NCI-H345 treated with DMSO at 0.1 percent for 48 hours (cell line): ENCODE data around the gene ME2.
"Not testable (repeated sequence)": the region's sequence is repeated elsewhere in the genome, so short reads cannot be mapped to it uniquely, and the experiment has no call there.

ENCODE experiments used
- DNase-seq: peaks from one replicate; lab custom pipeline; 2025; ENCODE audit not compliant: unreplicated experiment; lab: John Stamatoyannopoulos, UW

Gene ME2

GRCh38 chr18:50969448-50969847 lies 90.5 kb downstream of the ME2 start:
- peak; percentile 7 for DNase-seq

GRCh38 chr18:50970006-50970405 lies 91.1 kb downstream of the ME2 start:
- DNase-seq, result peak; percentile 65

- not testable (repeated sequence) for DNase-seq
Measured at GRCh38 chr18:50972404-50972803, 93.5 kb downstream of the ME2 start.

GRCh38 chr18:50973367-50974126 lies 94.6 kb downstream of the ME2 start:
- DNase-seq, result no peak

- DNase-seq, result no peak
Measured at GRCh38 chr18:50977037-50977760, 98.3 kb downstream of the ME2 start.

- DNase-seq, result no peak
Measured at GRCh38 chr18:50981381-50981780, 102.5 kb downstream of the ME2 start.

- no peak for DNase-seq
Measured at GRCh38 chr18:50982086-50982801, 103.3 kb downstream of the ME2 start.

- DNase-seq, result no peak
Measured at GRCh38 chr18:50982802-50983179, 103.9 kb downstream of the ME2 start.

GRCh38 chr18:50986360-50987087 lies 107.6 kb downstream of the ME2 start:
- DNase-seq, result no peak

- no peak for DNase-seq
Measured at GRCh38 chr18:50987261-50987660, 108.3 kb downstream of the ME2 start.

- DNase-seq, result no peak
Measured at GRCh38 chr18:50989711-50990110, 110.8 kb downstream of the ME2 start.

GRCh38 chr18:50992351-50992762 lies 113.4 kb downstream of the ME2 start:
- DNase-seq, result no peak

GRCh38 chr18:50994031-50994430 lies 115.1 kb downstream of the ME2 start:
- no peak for DNase-seq

- DNase-seq, result not testable (repeated sequence)
Measured at GRCh38 chr18:51003174-51003573, 124.3 kb downstream of the ME2 start.
